PC-9 (cell line): ENCODE data around the gene ZNF490. TPM values are rescaled to one million over a fixed set of nuclear protein-coding genes. Genes with fewer than 3 reads are reported as not detected.

Experiments
- BruUV-seq: library from RNA; stranded (reverse); fragments of 400-500 nt; replicated peaks from 2 replicates; lab custom pipeline; 2021; lab: Mats Ljungman, UMichigan
- CTCF ChIA-PET: fragments of 300-600 bp; sonication (Branson Sonifier 250); formaldehyde crosslinking; loops from one replicate; lab custom pipeline; 2022; ENCODE audit warnings: antibody characterized with exemption; lab: Charles Lee
- POLR2A ChIA-PET: fragments of 300-600 bp; sonication (Branson Sonifier 250); formaldehyde crosslinking; loops from one replicate; lab custom pipeline; 2022; ENCODE audit warnings: antibody characterized with exemption; ENCODE audit not compliant: unreplicated experiment; lab: Charles Lee
- DNase-seq, 2 experiments: peaks; one replicate each; pipeline versions ENCODE4 v3.0.0 to v3.0.0-alpha.2; 2015 to 2022; ENCODE audit warnings: mixed read lengths in 1 of 2
- H2AFZ ChIP-seq: fragments of 200-600 bp; sonication (generic); 2 replicates; pipeline ENCODE4 v1.8.1; 2017; ENCODE audit warnings: antibody characterized with exemption
- H3F3A ChIP-seq: fragments of 200-600 bp; sonication (generic); 2 replicates; pipeline ENCODE4 v1.8.1; 2017; ENCODE audit warnings: antibody characterized with exemption, mild to moderate bottlenecking, low read depth; ENCODE audit not compliant: insufficient read depth
- H3K27ac ChIP-seq: fragments of 200-600 bp; sonication (generic); 2 replicates; pipeline ENCODE4 v1.6.1; 2016; ENCODE audit warnings: mixed run types
- H3K27me3 ChIP-seq: fragments of 200-600 bp; sonication (generic); 2 replicates; pipeline ENCODE4 v1.6.1; 2016; ENCODE audit warnings: low read depth, mixed run types; ENCODE audit not compliant: insufficient read depth
- H3K36me3 ChIP-seq: fragments of 200-600 bp; sonication (generic); 2 replicates; pipeline ENCODE4 v1.6.1; 2016; ENCODE audit warnings: low read depth, mixed run types
- H3K4me1 ChIP-seq: fragments of 200-600 bp; sonication (generic); replicated peaks from 2 replicates; pipeline ENCODE4 v1.6.1; 2016; ENCODE audit warnings: mixed run types; ENCODE audit not compliant: insufficient read depth
- H3K4me2 ChIP-seq: fragments of 200-600 bp; sonication (generic); 2 replicates; pipeline ENCODE4 v1.6.1; 2017; ENCODE audit warnings: mixed run types
- H3K4me3 ChIP-seq: fragments of 200-600 bp; sonication (generic); 2 replicates; pipeline ENCODE4 v1.6.1; 2016; ENCODE audit warnings: mixed run types
- H3K79me2 ChIP-seq: fragments of 200-600 bp; sonication (generic); 2 replicates; pipeline ENCODE4 v1.6.1; 2017; ENCODE audit warnings: low read depth, mixed run types
- H3K9me2 ChIP-seq: fragments of 200-600 bp; sonication (generic); 2 replicates; pipeline ENCODE4 v1.8.1; 2017; ENCODE audit warnings: mild to moderate bottlenecking; ENCODE audit not compliant: insufficient read depth
- H3K9me3 ChIP-seq: fragments of 200-600 bp; sonication (generic); 2 replicates; pipeline ENCODE4 v1.8.1; 2016; ENCODE audit warnings: low read depth; ENCODE audit not compliant: insufficient read depth
- H4K20me1 ChIP-seq: fragments of 200-600 bp; sonication (generic); 2 replicates; pipeline ENCODE4 v1.8.1; 2017; ENCODE audit not compliant: insufficient read depth
- CTCF ChIP-seq: fragments of 200-600 bp; sonication (generic); conservative IDR thresholded peaks from 2 replicates; pipeline ENCODE4 v1.6.1; 2017; ENCODE audit warnings: mixed run types, antibody characterized with exemption, mild to moderate bottlenecking, moderate library complexity
- EZH2 ChIP-seq: fragments of 200-600 bp; sonication (generic); IDR thresholded peaks from 2 replicates; pipeline ENCODE4 v1.8.0; 2017; ENCODE audit warnings: antibody characterized with exemption, low read depth
- intact Hi-C: fragments of 100-400 bp; cut with micrococcal nuclease; formaldehyde crosslinking; loops from one replicate; pipeline ENCODE4 v1.10.0; 2022; ENCODE audit not compliant: unreplicated experiment
- total RNA-seq: library from RNA; stranded (reverse); gene quantifications from 2 replicates; pipeline ENCODE4 v1.2.3, GENCODE V29; 2021

ZNF490 gene
- total RNA-seq, 1 experiment from 2014 or later: 8.9 TPM

- TF ChIP-seq EZH2 (no peak), CTCF (no peak)
- CTCF ChIA-PET: interaction anchor here (0.7 kb wide), 1 partner anchor 671 kb away, joined by 4 read pairs; the partner anchor contains the start of gene ZNF700
Measured at GRCh38 chr19:12596485-12596884, 14.1 kb downstream of the ZNF490 start.

GRCh38 chr19:12581100-12581499 lies 29.5 kb downstream of the ZNF490 start:
- Histone ChIP-seq H3K4me3 (peak overlapping the region; percentile 29; the same call in 1 of the 2 replicates), H3K4me1 (no peaks in the 10 kb centered on the region), H3F3A (no peaks in the 10 kb centered on the region; the same call in 1 of the 2 replicates), H3K27ac (no peak overlapping the region), H3K79me2 (no peaks in the 10 kb centered on the region), H3K9me2 (no peaks in the 10 kb centered on the region), H3K27me3 (no peaks in the 10 kb centered on the region), H2AFZ (no peak overlapping the region), H3K9me3 (peaks cover 76% of the 10 kb centered on the region), H4K20me1 (no peaks in the 10 kb centered on the region), H3K36me3 (peaks cover 39% of the 10 kb centered on the region), H3K4me2 (no peak overlapping the region)
- intact Hi-C loops: no loop called here
- DNase-seq: no peak
- no TSS peak for BruUV-seq
- ChIA-PET POLR2A (no interaction called here), CTCF (interaction anchor here (0.6 kb wide), 1 partner anchor 348 kb away, joined by 6 read pairs; no protein-coding TSS in a partner anchor)
- TF ChIP-seq EZH2: no peak
- no peak for TF ChIP-seq CTCF

More at GRCh38 chr19:12596485-12596884, 14.1 kb downstream of the ZNF490 start:
- no peak overlapping the region for H3K4me3 ChIP-seq
- no peaks in the 10 kb centered on the region for H3K27me3 ChIP-seq
- no peaks in the 10 kb centered on the region for H3K79me2 ChIP-seq
- no peaks in the 10 kb centered on the region for H3K4me1 ChIP-seq
- no peak overlapping the region for H3K4me2 ChIP-seq
- H3K27ac ChIP-seq: no peak overlapping the region
- no peak overlapping the region for H2AFZ ChIP-seq
- DNase-seq: no peak
- POLR2A ChIA-PET: no interaction called here
- no TSS peak for BruUV-seq
- H3K9me2 ChIP-seq: no peaks in the 10 kb centered on the region
- intact Hi-C loops: no loop called here
- H3K9me3 ChIP-seq: no peaks in the 10 kb centered on the region
- no peaks in the 10 kb centered on the region for H4K20me1 ChIP-seq
- H3K36me3 ChIP-seq: 0 out of 2 replicates have a peak, but pooled peaks cover 3% of the 10 kb centered on the region
- no peaks in the 10 kb centered on the region for H3F3A ChIP-seq

DNA sequence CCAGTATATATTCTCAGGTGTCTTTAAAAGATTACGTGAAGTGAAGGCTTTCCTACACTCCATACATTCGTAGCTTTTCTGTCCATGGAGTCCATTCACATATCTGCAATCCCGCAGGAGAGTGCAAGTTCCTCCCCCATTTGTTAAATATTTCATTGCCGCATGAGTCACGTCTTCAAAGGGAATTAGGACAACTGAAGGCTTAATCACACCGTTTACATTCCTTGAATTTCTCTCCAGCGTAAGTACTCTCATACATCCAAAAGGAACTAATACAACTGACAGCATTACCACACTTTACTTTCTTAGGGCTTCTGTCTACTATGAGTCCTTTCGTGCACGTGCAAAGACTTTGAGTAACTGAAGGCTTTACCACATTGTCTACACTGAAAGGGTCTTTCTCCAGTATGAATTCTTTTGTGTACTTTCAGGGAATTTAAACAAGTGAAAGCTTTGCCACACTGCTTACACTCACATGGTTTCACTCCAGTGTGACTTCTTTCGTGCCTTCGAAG lies 30.4 kb downstream of the ZNF490 start:
- ChIA-PET POLR2A (no interaction called here), CTCF (no interaction called here)
- H3K27me3 ChIP-seq: no peaks in the 10 kb centered on the region
- intact Hi-C loops: no loop called here
- no peaks in the 10 kb centered on the region for H3K9me2 ChIP-seq
- H3F3A ChIP-seq: no peaks in the 10 kb centered on the region; the same call in 1 of the 2 replicates
- H3K27ac ChIP-seq: no peak overlapping the region
- no peak overlapping the region for H2AFZ ChIP-seq
- no peaks in the 10 kb centered on the region for H4K20me1 ChIP-seq
- H3K36me3 ChIP-seq: peaks cover 39% of the 10 kb centered on the region
- TF ChIP-seq CTCF (no peak), EZH2 (no peak)
- BruUV-seq: TSS peak; percentile 13
- H3K4me2 ChIP-seq: no peak overlapping the region
- no peaks in the 10 kb centered on the region for H3K4me1 ChIP-seq
- H3K79me2 ChIP-seq: no peaks in the 10 kb centered on the region
- H3K9me3 ChIP-seq: peaks cover 74% of the 10 kb centered on the region
- DNase-seq: no peak
- no peak overlapping the region for H3K4me3 ChIP-seq
